Natural killer cell (primary cell): ENCODE results near the gene AUTS2. TPM values are rescaled to one million over a fixed set of nuclear protein-coding genes. Genes with fewer than 3 reads are reported as not detected.

Experiments
- ATAC-seq, 3 donors: fragments of 150-1000 bp in 2 of 3; fragments of 200-7000 bp in 1 of 3; cut with Tn5 transposase; 1 replicate in 1 of 3; 2 replicates in 2 of 3; pipeline ENCODE4 v1.10.0; 2021; ENCODE audit warnings: mild to moderate bottlenecking in 2 of 3, moderate library complexity in 2 of 3
- DNase-seq, 2 donors: peaks; one replicate each; pipeline versions ENCODE4 v3.0.0 to v3.0.0-alpha.2; 2013 to 2021; ENCODE audit warnings: mixed read lengths in 1 of 2
- H3K27ac ChIP-seq: one replicate; pipeline ENCODE4 v1.5.1; 2013; ENCODE audit warnings: mild to moderate bottlenecking, low read length
- H3K27me3 ChIP-seq: one replicate; pipeline ENCODE4 v1.6.1; 2013; ENCODE audit warnings: low read length; ENCODE audit not compliant: control insufficient read depth, insufficient read depth
- H3K36me3 ChIP-seq: one replicate; pipeline ENCODE4 v1.6.1; 2013; ENCODE audit warnings: low read length; ENCODE audit not compliant: control insufficient read depth, insufficient read depth
- H3K4me1 ChIP-seq: one replicate; pipeline ENCODE4 v1.6.1; 2013; ENCODE audit warnings: low read length; ENCODE audit not compliant: control insufficient read depth, insufficient read depth
- H3K4me3 ChIP-seq: one replicate; pipeline ENCODE4 v1.5.1; 2013; ENCODE audit warnings: low read length
- H3K9me3 ChIP-seq: one replicate; pipeline ENCODE4 v1.6.1; 2013; ENCODE audit warnings: low read length; ENCODE audit not compliant: control insufficient read depth, insufficient read depth
- H3K27ac Mint-ChIP-seq, 2 donors: one replicate each; pipeline ENCODE4 v1.8.0; 2022; ENCODE audit warnings: mild to moderate bottlenecking in 2 of 2, mixed read lengths in 2 of 2, moderate library complexity in 1 of 2
- H3K27me3 Mint-ChIP-seq, 2 donors: one replicate each; pipeline ENCODE4 v1.8.0; 2022; ENCODE audit warnings: low read depth in 2 of 2, mixed read lengths in 2 of 2
- H3K36me3 Mint-ChIP-seq: one replicate; pipeline ENCODE4 v1.8.0; 2022; ENCODE audit warnings: mixed read lengths
- H3K4me1 Mint-ChIP-seq, 2 donors: one replicate each; pipeline ENCODE4 v1.8.0; 2022; ENCODE audit warnings: mixed read lengths in 2 of 2
- H3K4me3 Mint-ChIP-seq: one replicate; pipeline ENCODE4 v1.8.0; 2022; ENCODE audit warnings: mild to moderate bottlenecking, moderate library complexity, mixed read lengths
- H3K9me3 Mint-ChIP-seq, 2 donors: one replicate each; pipeline ENCODE4 v1.8.0; 2022; ENCODE audit warnings: mixed read lengths in 2 of 2
- WGBS: methylation state at CpG from one replicate; pipeline ENCODE4 v1.1.7; 2013; ENCODE audit warnings: missing lambda C conversion rate; ENCODE audit not compliant: insufficient coverage; 5-methylcytosine and 5-hydroxymethylcytosine counted together
- intact Hi-C: fragments of 100-400 bp; cut with micrococcal nuclease; formaldehyde crosslinking; loops from one replicate; pipeline ENCODE4 v1.14.2; 2022
- total RNA-seq, 4 donors: library from RNA; stranded (reverse); fragments of 120-200 nt in 1 of 4; gene quantifications; one replicate each; pipeline versions ENCODE4 v1.2.3 to v1.2.4, GENCODE V29; 2013 to 2022
- TF ChIP-seq, protein P1 (sequence below): fragments of 200-600 bp; IDR thresholded peaks from one replicate; pipeline ENCODE4 v1.8.0; 2022; ENCODE audit warnings: antibody characterized with exemption

AUTS2 gene
- total RNA-seq, 3 donors from 2014 or later (not counting 1 experiment from before 2014, with no cell fraction given): 147 to 197 (median 155) TPM

DNA sequence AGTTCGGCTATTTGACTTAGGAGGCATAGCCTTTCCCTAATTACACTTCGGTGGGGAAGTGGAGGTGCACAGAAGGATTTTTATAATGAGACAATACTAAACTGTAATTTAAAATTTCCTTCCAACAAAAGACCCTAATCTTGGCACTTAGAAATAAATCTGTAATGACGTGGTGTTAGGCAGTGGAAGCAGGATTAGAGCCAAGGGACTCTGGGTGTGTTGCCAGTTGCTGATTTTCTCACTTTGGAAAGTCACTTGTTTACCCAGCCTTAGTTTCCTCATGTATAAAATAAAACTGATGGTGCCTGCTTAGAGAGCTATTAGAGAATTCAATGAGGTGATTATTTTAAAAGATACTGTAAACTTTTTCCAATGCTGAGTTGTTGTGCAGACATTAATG, 287.2 kb downstream of the AUTS2 start:
- H3K36me3 ChIP-seq: no peaks in the 10 kb centered on the region
- Mint-ChIP-seq H3K4me3 (no peak overlapping the region), H3K27ac (no peak overlapping the region), H3K27me3 (no peaks in the 10 kb centered on the region), H3K9me3 (no peaks in the 10 kb centered on the region), H3K4me1 (no peaks in the 10 kb centered on the region), H3K36me3 (no peaks in the 10 kb centered on the region)
- H3K4me1 ChIP-seq: no peaks in the 10 kb centered on the region
- H3K4me3 ChIP-seq: no peak overlapping the region
- WGBS: 100% methylated on average over 2 of the region's 3 CpGs
- H3K27me3 ChIP-seq: no peaks in the 10 kb centered on the region
- intact Hi-C loops: no loop called here
- no peak for DNase-seq
- ATAC-seq: no peak
- H3K9me3 ChIP-seq: no peaks in the 10 kb centered on the region
- no peak overlapping the region for H3K27ac ChIP-seq
- TF ChIP-seq, protein P1, sequence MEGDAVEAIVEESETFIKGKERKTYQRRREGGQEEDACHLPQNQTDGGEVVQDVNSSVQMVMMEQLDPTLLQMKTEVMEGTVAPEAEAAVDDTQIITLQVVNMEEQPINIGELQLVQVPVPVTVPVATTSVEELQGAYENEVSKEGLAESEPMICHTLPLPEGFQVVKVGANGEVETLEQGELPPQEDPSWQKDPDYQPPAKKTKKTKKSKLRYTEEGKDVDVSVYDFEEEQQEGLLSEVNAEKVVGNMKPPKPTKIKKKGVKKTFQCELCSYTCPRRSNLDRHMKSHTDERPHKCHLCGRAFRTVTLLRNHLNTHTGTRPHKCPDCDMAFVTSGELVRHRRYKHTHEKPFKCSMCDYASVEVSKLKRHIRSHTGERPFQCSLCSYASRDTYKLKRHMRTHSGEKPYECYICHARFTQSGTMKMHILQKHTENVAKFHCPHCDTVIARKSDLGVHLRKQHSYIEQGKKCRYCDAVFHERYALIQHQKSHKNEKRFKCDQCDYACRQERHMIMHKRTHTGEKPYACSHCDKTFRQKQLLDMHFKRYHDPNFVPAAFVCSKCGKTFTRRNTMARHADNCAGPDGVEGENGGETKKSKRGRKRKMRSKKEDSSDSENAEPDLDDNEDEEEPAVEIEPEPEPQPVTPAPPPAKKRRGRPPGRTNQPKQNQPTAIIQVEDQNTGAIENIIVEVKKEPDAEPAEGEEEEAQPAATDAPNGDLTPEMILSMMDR: no peak

DNA sequence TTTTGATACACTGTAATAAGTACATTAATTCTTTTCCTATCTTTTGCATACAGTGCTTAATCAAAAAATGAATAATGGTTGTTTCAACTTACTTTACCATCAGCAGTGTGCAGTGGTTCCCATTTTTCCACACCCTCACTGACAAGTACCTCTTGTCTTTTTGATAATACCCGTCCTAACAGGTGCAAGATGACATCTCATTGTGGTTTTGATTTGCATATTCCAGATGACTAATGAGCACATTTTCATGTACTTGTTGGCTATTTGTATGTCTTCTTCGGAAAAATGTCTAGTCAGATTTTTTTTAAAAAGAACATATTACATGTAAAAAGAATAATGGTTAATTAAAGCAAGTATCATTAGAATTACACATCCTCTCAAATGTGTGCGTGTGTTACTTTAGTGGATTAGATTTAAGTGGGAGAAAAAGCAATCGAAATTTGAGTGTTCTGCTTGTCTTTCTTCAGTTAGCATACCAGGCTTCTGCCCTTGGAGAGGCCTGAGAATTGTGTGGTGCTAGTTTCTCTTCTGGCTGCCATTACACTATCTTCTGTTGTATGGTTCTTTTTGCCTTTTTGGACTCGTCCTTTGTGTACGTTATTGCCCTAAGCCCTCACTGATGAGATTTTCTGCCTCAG, 291.2 kb downstream of the AUTS2 start:
- no peaks in the 10 kb centered on the region for H3K27me3 Mint-ChIP-seq
- H3K4me3 Mint-ChIP-seq: no peak overlapping the region
- H3K4me1 Mint-ChIP-seq: no peaks in the 10 kb centered on the region

DNA sequence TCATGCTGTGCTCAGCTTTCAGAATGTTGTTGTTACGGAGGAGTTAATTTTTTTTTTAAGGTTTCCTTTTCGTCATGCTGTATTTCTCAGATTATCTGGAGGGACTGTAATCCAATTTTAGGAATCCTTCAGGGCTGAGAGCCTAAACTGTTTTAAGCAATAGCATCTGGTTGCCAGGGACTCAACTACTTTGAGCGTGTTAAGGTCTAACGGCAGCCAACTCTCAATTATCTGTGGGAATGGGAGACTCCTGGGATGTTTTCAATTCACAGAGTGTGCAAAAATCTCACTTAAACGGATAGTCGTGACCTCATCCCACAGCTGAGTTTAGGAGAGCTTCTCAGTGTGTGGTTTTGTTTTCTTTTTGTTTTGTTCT, 291.7 kb downstream of the AUTS2 start:
- Mint-ChIP-seq H3K27me3 (no peaks in the 10 kb centered on the region), H3K9me3 (no peaks in the 10 kb centered on the region), H3K36me3 (no peaks in the 10 kb centered on the region), H3K4me3 (no peak overlapping the region), H3K27ac (no peak overlapping the region), H3K4me1 (no peaks in the 10 kb centered on the region)
- Histone ChIP-seq H3K4me3 (no peak overlapping the region), H3K4me1 (no peaks in the 10 kb centered on the region), H3K27me3 (no peaks in the 10 kb centered on the region), H3K9me3 (no peaks in the 10 kb centered on the region), H3K36me3 (no peaks in the 10 kb centered on the region), H3K27ac (no peak overlapping the region)
- intact Hi-C loops: no loop called here
- DNase-seq (no peak), ATAC-seq (no peak)
- 80% methylated on average over 6 of the region's 6 CpGs for WGBS
- TF ChIP-seq, protein P1: no peak

More for the DNA sequence above, 291.2 kb downstream of the AUTS2 start:
- H3K9me3 Mint-ChIP-seq: no peaks in the 10 kb centered on the region
- H3K9me3 ChIP-seq: no peaks in the 10 kb centered on the region
- H3K4me1 ChIP-seq: no peaks in the 10 kb centered on the region
- intact Hi-C loops: no loop called here
- H3K4me3 ChIP-seq: no peak overlapping the region
- no peaks in the 10 kb centered on the region for H3K36me3 ChIP-seq
- 64% methylated on average over 3 of the region's 6 CpGs for WGBS
- TF ChIP-seq, protein P1: no peak
- no peak overlapping the region for H3K27ac Mint-ChIP-seq
- H3K27ac ChIP-seq: no peak overlapping the region
- DNase-seq (no peak), ATAC-seq (no peak)
- H3K27me3 ChIP-seq: no peaks in the 10 kb centered on the region
- no peaks in the 10 kb centered on the region for H3K36me3 Mint-ChIP-seq

DNA sequence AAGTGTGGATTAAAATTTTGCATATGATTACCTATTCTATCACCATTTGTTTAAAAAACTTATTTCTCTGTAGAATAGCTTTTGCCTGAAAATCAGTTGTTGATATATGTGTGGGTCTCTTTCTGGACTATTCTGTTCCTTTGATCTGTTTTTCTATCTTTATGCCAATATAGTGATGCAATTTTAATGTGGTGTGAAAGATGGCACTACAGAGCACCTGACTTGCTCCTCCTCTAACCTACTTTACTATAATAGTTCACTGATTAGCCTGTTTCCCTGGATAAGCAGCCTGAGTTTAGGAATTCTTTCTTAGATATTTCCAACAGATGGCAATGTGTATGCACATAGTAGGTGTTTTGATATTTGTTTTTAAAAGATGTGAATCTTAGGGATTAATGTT, 294.5 kb downstream of the AUTS2 start:
- Histone ChIP-seq H3K4me3 (no peak overlapping the region), H3K4me1 (peaks cover 5% of the 10 kb centered on the region), H3K9me3 (no peaks in the 10 kb centered on the region), H3K36me3 (no peaks in the 10 kb centered on the region), H3K27ac (no peak overlapping the region), H3K27me3 (no peaks in the 10 kb centered on the region)
- no peak for ATAC-seq
- DNase-seq: no peak
- H3K36me3 Mint-ChIP-seq: no peaks in the 10 kb centered on the region
- H3K27me3 Mint-ChIP-seq: no peaks in the 10 kb centered on the region
- H3K9me3 Mint-ChIP-seq: no peaks in the 10 kb centered on the region
- TF ChIP-seq, protein P1: no peak
- intact Hi-C loops: no loop called here
- H3K4me3 Mint-ChIP-seq: no peak overlapping the region
- peaks cover 13% of the 10 kb centered on the region in 2 donors for H3K4me1 Mint-ChIP-seq
- no peak overlapping the region for H3K27ac Mint-ChIP-seq
